Type B pancreatic cell (in vitro differentiated cells): ENCODE data around the gene LHPP. TPM values are rescaled to one million over a fixed set of nuclear protein-coding genes. Genes with fewer than 3 reads are reported as not detected.

Experiments used
- DNase-seq: peaks from one replicate; pipeline ENCODE4 v3.0.0; 2021; ENCODE audit warnings: mixed read lengths; ENCODE audit not compliant: unreplicated experiment; ENCODE audit errors: extremely low spot score
- H3K27ac Mint-ChIP-seq: 2 replicates; pipeline ENCODE4 v1.8.0; 2021; ENCODE audit warnings: mild to moderate bottlenecking, mixed read lengths
- H3K27me3 Mint-ChIP-seq: 2 replicates; pipeline ENCODE4 v1.8.0; 2021; ENCODE audit warnings: mixed read lengths
- H3K36me3 Mint-ChIP-seq: 2 replicates; pipeline ENCODE4 v1.8.0; 2021; ENCODE audit warnings: mixed read lengths
- H3K4me1 Mint-ChIP-seq: one replicate; pipeline ENCODE4 v1.8.0; 2021; ENCODE audit warnings: mixed read lengths; ENCODE audit not compliant: unreplicated experiment
- H3K4me3 Mint-ChIP-seq: 2 replicates; pipeline ENCODE4 v1.8.0; 2021; ENCODE audit warnings: mild to moderate bottlenecking, mixed read lengths
- H3K9me3 Mint-ChIP-seq: 2 replicates; pipeline ENCODE4 v1.8.0; 2021; ENCODE audit warnings: mixed read lengths
- total RNA-seq: library from RNA; stranded (reverse); gene quantifications from 2 replicates; pipeline ENCODE4 v1.2.1, GENCODE V29; 2021; ENCODE audit warnings: low replicate concordance
- TF ChIP-seq, protein P1 (sequence below): fragments of 200-600 bp; sonication (generic); conservative IDR thresholded peaks from 2 replicates; pipeline ENCODE4 v1.5.0; 2021; ENCODE audit warnings: antibody characterized with exemption, mild to moderate bottlenecking

The LHPP gene
- total RNA-seq, 1 donor from 2014 or later: 12.7 TPM

DNA sequence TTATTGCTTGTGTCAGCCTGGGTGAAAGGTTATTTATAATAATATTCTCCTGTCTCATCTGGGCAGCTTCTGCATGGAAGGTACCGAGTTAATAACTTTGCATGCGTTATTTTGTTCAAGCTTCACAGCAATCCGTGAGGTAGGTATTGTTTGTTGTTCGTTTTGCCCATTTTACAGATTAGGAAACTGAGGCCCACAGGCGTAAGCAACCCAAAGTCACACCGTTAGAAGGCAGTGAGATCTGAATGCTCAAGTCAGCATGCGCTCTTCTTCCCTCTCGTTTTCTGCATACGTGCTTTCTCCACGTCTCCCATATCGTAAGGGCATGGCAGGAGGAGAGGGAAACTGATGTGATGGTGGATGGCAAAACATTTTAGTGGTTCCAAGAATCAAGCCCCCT, 34.1 kb downstream of the LHPP start:
- DNase-seq: no peak
- Mint-ChIP-seq H3K4me3 (no peak overlapping the region), H3K36me3 (peaks cover 12% of the 10 kb centered on the region), H3K27me3 (peaks cover 6% of the 10 kb centered on the region), H3K27ac (no peak overlapping the region), H3K4me1 (peaks cover 11% of the 10 kb centered on the region), H3K9me3 (peaks cover 1% of the 10 kb centered on the region)
- TF ChIP-seq, protein P1, sequence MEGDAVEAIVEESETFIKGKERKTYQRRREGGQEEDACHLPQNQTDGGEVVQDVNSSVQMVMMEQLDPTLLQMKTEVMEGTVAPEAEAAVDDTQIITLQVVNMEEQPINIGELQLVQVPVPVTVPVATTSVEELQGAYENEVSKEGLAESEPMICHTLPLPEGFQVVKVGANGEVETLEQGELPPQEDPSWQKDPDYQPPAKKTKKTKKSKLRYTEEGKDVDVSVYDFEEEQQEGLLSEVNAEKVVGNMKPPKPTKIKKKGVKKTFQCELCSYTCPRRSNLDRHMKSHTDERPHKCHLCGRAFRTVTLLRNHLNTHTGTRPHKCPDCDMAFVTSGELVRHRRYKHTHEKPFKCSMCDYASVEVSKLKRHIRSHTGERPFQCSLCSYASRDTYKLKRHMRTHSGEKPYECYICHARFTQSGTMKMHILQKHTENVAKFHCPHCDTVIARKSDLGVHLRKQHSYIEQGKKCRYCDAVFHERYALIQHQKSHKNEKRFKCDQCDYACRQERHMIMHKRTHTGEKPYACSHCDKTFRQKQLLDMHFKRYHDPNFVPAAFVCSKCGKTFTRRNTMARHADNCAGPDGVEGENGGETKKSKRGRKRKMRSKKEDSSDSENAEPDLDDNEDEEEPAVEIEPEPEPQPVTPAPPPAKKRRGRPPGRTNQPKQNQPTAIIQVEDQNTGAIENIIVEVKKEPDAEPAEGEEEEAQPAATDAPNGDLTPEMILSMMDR: no peak

DNA sequence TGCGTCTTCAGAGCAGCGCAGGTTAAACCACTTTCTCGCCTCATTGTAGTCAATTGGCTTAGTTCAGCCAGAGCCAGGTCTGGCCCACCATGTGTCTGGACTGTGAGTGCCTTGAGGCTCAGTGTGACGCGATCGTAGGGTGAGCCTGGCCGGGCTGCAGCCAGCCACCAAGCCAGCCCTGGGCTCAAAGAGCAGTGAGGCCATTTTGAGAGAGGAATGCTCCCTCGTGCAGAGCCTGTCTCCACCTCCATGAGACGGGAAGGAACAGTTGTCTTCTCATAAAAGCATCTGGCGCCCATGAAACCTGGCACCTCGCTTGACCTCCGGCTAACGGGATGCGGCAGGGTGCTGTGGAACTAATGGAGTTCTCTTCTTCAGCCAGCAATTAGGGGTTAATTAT, 34.5 kb downstream of the LHPP start:
- Mint-ChIP-seq H3K36me3 (peaks cover 16% of the 10 kb centered on the region), H3K4me1 (peaks cover 11% of the 10 kb centered on the region), H3K4me3 (no peak overlapping the region), H3K27ac (no peak overlapping the region), H3K27me3 (peaks cover 6% of the 10 kb centered on the region), H3K9me3 (peaks cover 5% of the 10 kb centered on the region)
- TF ChIP-seq, protein P1: no peak
- no peak for DNase-seq

DNA sequence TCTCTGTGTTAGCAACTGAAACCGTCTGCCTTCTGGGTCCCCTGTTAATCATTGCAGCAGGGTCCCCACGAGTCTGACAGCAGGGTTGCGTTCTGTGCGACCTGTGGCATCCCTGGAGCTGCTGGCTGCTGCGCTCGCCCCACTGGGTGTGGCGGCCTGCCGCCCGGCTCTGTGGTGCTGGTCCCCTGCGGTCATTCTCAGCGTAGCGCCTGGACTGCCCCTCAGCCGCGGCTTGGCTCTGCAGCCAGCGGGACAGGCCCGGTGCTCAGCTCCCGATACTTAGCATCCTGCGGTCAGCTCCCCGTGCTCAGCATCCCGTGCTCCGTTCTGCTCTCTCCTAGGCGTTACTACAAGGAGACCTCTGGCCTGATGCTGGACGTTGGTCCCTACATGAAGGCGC, 35.0 kb downstream of the LHPP start:
- Mint-ChIP-seq H3K4me3 (no peak overlapping the region), H3K4me1 (peaks cover 11% of the 10 kb centered on the region), H3K27me3 (peaks cover 6% of the 10 kb centered on the region), H3K27ac (no peak overlapping the region), H3K36me3 (peaks cover 19% of the 10 kb centered on the region), H3K9me3 (peaks cover 5% of the 10 kb centered on the region)
- DNase-seq: no peak
- TF ChIP-seq, protein P1: no peak

- Mint-ChIP-seq H3K27ac (no peak overlapping the region), H3K36me3 (peaks cover 18% of the 10 kb centered on the region), H3K9me3 (peaks cover 5% of the 10 kb centered on the region), H3K27me3 (peaks cover 6% of the 10 kb centered on the region), H3K4me1 (peaks cover 11% of the 10 kb centered on the region), H3K4me3 (no peak overlapping the region)
- TF ChIP-seq, protein P1: no peak
- DNase-seq: no peak
Measured at GRCh38 chr10:124497196-124497881, 35.7 kb downstream of the LHPP start.

DNA sequence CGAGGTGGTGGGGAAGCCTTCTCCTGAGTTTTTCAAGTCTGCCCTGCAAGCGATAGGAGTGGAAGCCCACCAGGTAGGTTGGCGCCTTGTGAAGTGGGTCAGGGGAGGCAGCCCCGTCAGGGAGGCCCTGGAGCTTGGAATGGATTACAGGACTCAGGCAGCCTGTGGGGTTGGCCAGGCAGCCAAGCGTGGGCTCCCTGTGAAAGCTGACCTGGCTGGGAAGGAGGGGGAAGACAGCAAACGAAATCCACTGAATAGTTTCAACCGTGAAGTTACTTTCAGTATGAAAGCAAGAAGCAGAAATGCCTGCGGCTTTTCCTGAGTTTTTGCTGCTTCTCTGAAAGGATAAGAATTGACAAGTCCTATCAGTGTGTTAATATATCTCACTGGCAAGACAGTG, 36.4 kb downstream of the LHPP start:
- no peak overlapping the region for H3K27ac Mint-ChIP-seq
- peaks cover 6% of the 10 kb centered on the region for H3K27me3 Mint-ChIP-seq
- peaks cover 11% of the 10 kb centered on the region for H3K4me1 Mint-ChIP-seq
- H3K36me3 Mint-ChIP-seq: peaks cover 17% of the 10 kb centered on the region
- H3K9me3 Mint-ChIP-seq: peaks cover 5% of the 10 kb centered on the region
- no peak overlapping the region for H3K4me3 Mint-ChIP-seq
- TF ChIP-seq, protein P1: no peak
- no peak for DNase-seq

GRCh38 chr10:124500757-124501156, 39.1 kb downstream of the LHPP start:
- Mint-ChIP-seq H3K4me1 (peaks cover 4% of the 10 kb centered on the region), H3K36me3 (peaks cover 17% of the 10 kb centered on the region), H3K27me3 (peaks cover 5% of the 10 kb centered on the region), H3K27ac (no peak overlapping the region), H3K9me3 (peaks cover 5% of the 10 kb centered on the region), H3K4me3 (no peak overlapping the region)
- no peak for DNase-seq
- TF ChIP-seq, protein P1: no peak
